OCI-LY3 (cell line): ENCODE measurements around the gene NDUFA3.

Experiments used
- H2AFZ ChIP-seq: fragments of 200-600, 300-600 bp; shearing (Covaris generic); 2 replicates; pipeline ENCODE4 v1.6.0; 2014; ENCODE audit warnings: antibody characterized with exemption, low read depth, low read length
- H3K27ac ChIP-seq: fragments of 200-600, 300-600 bp; sonication (generic); 2 replicates; pipeline ENCODE4 v1.5.1; 2014; ENCODE audit warnings: mild to moderate bottlenecking, low read length, moderate library complexity, mixed read lengths
- H3K27me3 ChIP-seq: fragments of 200-600, 300-600 bp; sonication (generic); 2 replicates; pipeline ENCODE4 v1.6.1; 2014; ENCODE audit warnings: low read depth, low read length, mixed read lengths
- H3K36me3 ChIP-seq: fragments of 200-600, 300-600 bp; sonication (generic); replicated peaks from 2 replicates; pipeline ENCODE3; 2014; ENCODE audit warnings: low read depth, low read length, mixed read lengths
- H3K4me1 ChIP-seq: fragments of 300-600, 200-600 bp; sonication (generic); 2 replicates; pipeline ENCODE4 v1.6.1; 2014; ENCODE audit warnings: low read length, mixed read lengths
- H3K4me2 ChIP-seq: fragments of 200-600, 300-600 bp; sonication (generic); 2 replicates; pipeline ENCODE4 v1.6.1; 2014; ENCODE audit warnings: low read length, mixed read lengths
- H3K4me3 ChIP-seq: fragments of 300-600, 200-600 bp; sonication (generic); 2 replicates; pipeline ENCODE4 v1.5.1; 2014; ENCODE audit warnings: antibody characterized with exemption, mild to moderate bottlenecking, low read length, moderate library complexity
- H3K79me2 ChIP-seq: fragments of 300-600, 200-600 bp; shearing (Covaris generic); 2 replicates; pipeline ENCODE4 v1.6.1; 2014; ENCODE audit warnings: mild to moderate bottlenecking, low read length, mixed read lengths
- H3K9ac ChIP-seq: fragments of 300-600, 200-600 bp; shearing (Covaris generic); 2 replicates; pipeline ENCODE4 v1.6.0; 2014; ENCODE audit warnings: mild to moderate bottlenecking, low read length, moderate library complexity
- H3K9me3 ChIP-seq: fragments of 200-600, 300-600 bp; shearing (Covaris generic); 2 replicates; pipeline ENCODE4 v1.6.1; 2014; ENCODE audit warnings: low read length, mixed read lengths; ENCODE audit not compliant: insufficient read depth
- H4K20me1 ChIP-seq: fragments of 200-600, 300-600 bp; sonication (generic); 2 replicates; pipeline ENCODE4 v1.6.1; 2016; ENCODE audit warnings: low read length, mixed read lengths; ENCODE audit not compliant: insufficient read depth
- CTCF ChIP-seq: fragments of 200-600, 300-600 bp; sonication (generic); IDR thresholded peaks from 2 replicates; pipeline ENCODE4 v1.5.1; 2014; ENCODE audit warnings: antibody characterized with exemption, low read length, low read depth
- EZH2phosphoT487 ChIP-seq: fragments of 200-600 bp; shearing (Covaris generic); IDR thresholded peaks from 2 replicates; pipeline ENCODE4 v1.6.1; 2018; ENCODE audit warnings: antibody characterized with exemption, mixed run types, low read depth

The NDUFA3 gene

GRCh38 chr19:54123682-54124081, 21.0 kb downstream of the NDUFA3 start:
- no peaks in the 10 kb centered on the region for H3K79me2 ChIP-seq
- no peaks in the 10 kb centered on the region for H3K9me3 ChIP-seq
- H3K4me3 ChIP-seq = no peak overlapping the region
- H4K20me1 ChIP-seq = no peaks in the 10 kb centered on the region
- peaks cover 56% of the 10 kb centered on the region for H3K36me3 ChIP-seq
- no peaks in the 10 kb centered on the region for H3K27me3 ChIP-seq
- no peaks in the 10 kb centered on the region for H3K4me1 ChIP-seq
- H3K27ac ChIP-seq = no peak overlapping the region
- no peak for TF ChIP-seq EZH2phosphoT487
- TF ChIP-seq CTCF = no peak
- H3K9ac ChIP-seq = no peak overlapping the region
- no peak overlapping the region for H2AFZ ChIP-seq
- no peak overlapping the region for H3K4me2 ChIP-seq

- H3K4me1 ChIP-seq = no peaks in the 10 kb centered on the region
- TF ChIP-seq EZH2phosphoT487 (no peak), CTCF (no peak)
- no peak overlapping the region for H3K4me2 ChIP-seq
- H3K9ac ChIP-seq = no peak overlapping the region
- peaks cover 63% of the 10 kb centered on the region for H3K36me3 ChIP-seq
- no peak overlapping the region for H3K27ac ChIP-seq
- no peaks in the 10 kb centered on the region for H3K79me2 ChIP-seq
- no peaks in the 10 kb centered on the region for H3K9me3 ChIP-seq
- no peak overlapping the region for H3K4me3 ChIP-seq
- H4K20me1 ChIP-seq = no peaks in the 10 kb centered on the region
- no peaks in the 10 kb centered on the region for H3K27me3 ChIP-seq
- H2AFZ ChIP-seq = no peak overlapping the region
These were observed 21.7 kb downstream of the NDUFA3 start for GRCh38 chr19:54124393-54124792.

- Histone ChIP-seq H3K4me3 (no peak overlapping the region), H3K4me2 (no peak overlapping the region), H3K36me3 (peaks cover 59% of the 10 kb centered on the region), H4K20me1 (no peaks in the 10 kb centered on the region), H2AFZ (no peak overlapping the region), H3K27ac (no peak overlapping the region), H3K9me3 (no peaks in the 10 kb centered on the region), H3K4me1 (no peaks in the 10 kb centered on the region), H3K27me3 (no peaks in the 10 kb centered on the region), H3K79me2 (no peaks in the 10 kb centered on the region), H3K9ac (no peak overlapping the region)
- TF ChIP-seq CTCF (no peak), EZH2phosphoT487 (no peak)
These were observed 23.1 kb downstream of the NDUFA3 start for GRCh38 chr19:54125713-54126112.

GRCh38 chr19:54127688-54128440, 25.2 kb downstream of the NDUFA3 start:
- H3K27ac ChIP-seq = no peak overlapping the region
- H3K79me2 ChIP-seq = no peaks in the 10 kb centered on the region
- no peak overlapping the region for H3K9ac ChIP-seq
- no peaks in the 10 kb centered on the region for H3K27me3 ChIP-seq
- no peaks in the 10 kb centered on the region for H3K9me3 ChIP-seq
- H4K20me1 ChIP-seq = no peaks in the 10 kb centered on the region
- H3K4me1 ChIP-seq = no peaks in the 10 kb centered on the region
- H3K36me3 ChIP-seq = peaks cover 51% of the 10 kb centered on the region
- no peak overlapping the region for H3K4me3 ChIP-seq
- no peak overlapping the region for H2AFZ ChIP-seq
- TF ChIP-seq CTCF = no peak
- no peak for TF ChIP-seq EZH2phosphoT487
- H3K4me2 ChIP-seq = no peak overlapping the region
